Upper lobe of right lung (tissue), 1 donor: ENCODE results near the gene NBAS. TPM values are rescaled to one million over a fixed set of nuclear protein-coding genes. Genes with fewer than 3 reads are reported as not detected.

Source experiments
- ATAC-seq: fragments of 200-7000 bp; cut with Tn5 transposase; one replicate; pipeline ENCODE4 v1.9.1; 2020; ENCODE audit warnings: mild to moderate bottlenecking, moderate library complexity
- DNase-seq: peaks from one replicate; pipeline ENCODE4 v3.0.0-alpha.2; 2020
- H3K27ac ChIP-seq: fragments of 200-600 bp; one replicate; pipeline ENCODE4 v1.8.0; 2022
- H3K27me3 ChIP-seq: fragments of 200-600 bp; one replicate; pipeline ENCODE4 v1.8.0; 2022; ENCODE audit warnings: mild to moderate bottlenecking
- H3K36me3 ChIP-seq: fragments of 200-600 bp; one replicate; pipeline ENCODE4 v1.8.0; 2022
- H3K4me1 ChIP-seq: fragments of 200-600 bp; one replicate; pipeline ENCODE4 v1.8.0; 2022
- H3K4me3 ChIP-seq: fragments of 200-600 bp; one replicate; pipeline ENCODE4 v1.8.0; 2022; ENCODE audit warnings: mild to moderate bottlenecking
- H3K9me3 ChIP-seq: fragments of 200-600 bp; one replicate; pipeline ENCODE4 v1.8.0; 2022
- intact Hi-C: fragments of 100-400 bp; cut with DNase I; formaldehyde crosslinking; loops from one replicate; pipeline ENCODE4 v1.11.0; 2022
- total RNA-seq: library from RNA; stranded (reverse); fragmentation: NEBNext Ultra II Directional; extraction: Animal tissue kit (Norgen Biotek cat#: 25700); gene quantifications from one replicate; pipeline ENCODE4 v1.2.1, GENCODE V29; 2021
- TF ChIP-seq, protein P1 (sequence below): fragments of 200-600 bp; IDR thresholded peaks from one replicate; pipeline ENCODE4 v1.8.0; 2022; ENCODE audit warnings: antibody characterized with exemption
- donor health status: DM: no; HTN: yes; CAD: no; lungs with severe emphysema.

The NBAS gene
- total RNA-seq, 1 donor from 2014 or later, result 38.8 TPM

- DNase-seq (no peak), ATAC-seq (no peak)
- Histone ChIP-seq H3K4me1 (no peaks in the 10 kb centered on the region), H3K27me3 (no peaks in the 10 kb centered on the region), H3K36me3 (peaks cover 20% of the 10 kb centered on the region), H3K27ac (no peak overlapping the region), H3K4me3 (no peak overlapping the region), H3K9me3 (no peaks in the 10 kb centered on the region)
- intact Hi-C loops, result no loop called here
- TF ChIP-seq, protein P1, sequence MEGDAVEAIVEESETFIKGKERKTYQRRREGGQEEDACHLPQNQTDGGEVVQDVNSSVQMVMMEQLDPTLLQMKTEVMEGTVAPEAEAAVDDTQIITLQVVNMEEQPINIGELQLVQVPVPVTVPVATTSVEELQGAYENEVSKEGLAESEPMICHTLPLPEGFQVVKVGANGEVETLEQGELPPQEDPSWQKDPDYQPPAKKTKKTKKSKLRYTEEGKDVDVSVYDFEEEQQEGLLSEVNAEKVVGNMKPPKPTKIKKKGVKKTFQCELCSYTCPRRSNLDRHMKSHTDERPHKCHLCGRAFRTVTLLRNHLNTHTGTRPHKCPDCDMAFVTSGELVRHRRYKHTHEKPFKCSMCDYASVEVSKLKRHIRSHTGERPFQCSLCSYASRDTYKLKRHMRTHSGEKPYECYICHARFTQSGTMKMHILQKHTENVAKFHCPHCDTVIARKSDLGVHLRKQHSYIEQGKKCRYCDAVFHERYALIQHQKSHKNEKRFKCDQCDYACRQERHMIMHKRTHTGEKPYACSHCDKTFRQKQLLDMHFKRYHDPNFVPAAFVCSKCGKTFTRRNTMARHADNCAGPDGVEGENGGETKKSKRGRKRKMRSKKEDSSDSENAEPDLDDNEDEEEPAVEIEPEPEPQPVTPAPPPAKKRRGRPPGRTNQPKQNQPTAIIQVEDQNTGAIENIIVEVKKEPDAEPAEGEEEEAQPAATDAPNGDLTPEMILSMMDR, result no peak
Measured at GRCh38 chr2:15272942-15273341, 288.2 kb downstream of the NBAS start.

DNA sequence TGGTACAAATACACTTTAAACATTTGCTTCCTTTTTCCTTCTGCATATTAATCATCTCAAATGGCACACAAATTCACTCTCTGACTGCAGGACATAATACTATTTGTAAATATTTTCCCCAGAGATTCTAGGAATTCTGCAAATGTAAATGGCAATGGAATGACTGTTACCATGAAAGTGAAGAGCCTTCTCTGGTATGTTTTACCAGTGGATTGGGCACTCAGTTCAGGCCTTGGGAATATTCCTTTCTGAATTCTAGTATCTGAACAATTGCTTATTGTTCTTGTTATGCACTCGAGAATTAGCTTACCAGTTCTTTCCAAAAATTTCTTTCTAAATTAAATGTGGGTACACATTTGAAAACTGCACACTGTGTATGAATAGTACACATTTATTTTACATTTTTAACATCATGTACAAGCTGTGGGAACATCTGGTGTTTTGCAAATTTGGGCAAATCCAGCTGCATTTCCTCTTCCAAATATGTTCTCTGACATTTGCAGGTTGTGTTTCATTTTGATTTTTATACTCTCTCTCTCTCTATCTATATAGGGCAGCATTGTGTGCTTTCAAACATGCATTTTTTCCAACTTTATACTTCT is 289.1 kb downstream of the NBAS start:
- H3K9me3 ChIP-seq, result no peaks in the 10 kb centered on the region
- intact Hi-C loops, result no loop called here
- DNase-seq (no peak), ATAC-seq (no peak)
- H3K36me3 ChIP-seq, result peaks cover 20% of the 10 kb centered on the region
- H3K4me3 ChIP-seq, result no peak overlapping the region
- H3K27me3 ChIP-seq, result no peaks in the 10 kb centered on the region
- no peak overlapping the region for H3K27ac ChIP-seq
- H3K4me1 ChIP-seq, result no peaks in the 10 kb centered on the region
- TF ChIP-seq, protein P1, result no peak

- ATAC-seq (no peak), DNase-seq (no peak)
- Histone ChIP-seq H3K4me1 (no peaks in the 10 kb centered on the region), H3K36me3 (peaks cover 12% of the 10 kb centered on the region), H3K4me3 (no peak overlapping the region), H3K27ac (no peak overlapping the region), H3K27me3 (no peaks in the 10 kb centered on the region), H3K9me3 (no peaks in the 10 kb centered on the region)
- intact Hi-C loops, result no loop called here
- TF ChIP-seq, protein P1, result no peak
Measured at GRCh38 chr2:15271276-15271675, 289.9 kb downstream of the NBAS start.

GRCh38 chr2:15269043-15269442 is 292.1 kb downstream of the NBAS start:
- Histone ChIP-seq H3K27ac (no peak overlapping the region), H3K36me3 (no peaks in the 10 kb centered on the region), H3K4me3 (no peak overlapping the region), H3K4me1 (no peaks in the 10 kb centered on the region), H3K27me3 (no peaks in the 10 kb centered on the region), H3K9me3 (no peaks in the 10 kb centered on the region)
- TF ChIP-seq, protein P1, result no peak
- ATAC-seq (no peak), DNase-seq (no peak)
- intact Hi-C loops, result no loop called here

DNA sequence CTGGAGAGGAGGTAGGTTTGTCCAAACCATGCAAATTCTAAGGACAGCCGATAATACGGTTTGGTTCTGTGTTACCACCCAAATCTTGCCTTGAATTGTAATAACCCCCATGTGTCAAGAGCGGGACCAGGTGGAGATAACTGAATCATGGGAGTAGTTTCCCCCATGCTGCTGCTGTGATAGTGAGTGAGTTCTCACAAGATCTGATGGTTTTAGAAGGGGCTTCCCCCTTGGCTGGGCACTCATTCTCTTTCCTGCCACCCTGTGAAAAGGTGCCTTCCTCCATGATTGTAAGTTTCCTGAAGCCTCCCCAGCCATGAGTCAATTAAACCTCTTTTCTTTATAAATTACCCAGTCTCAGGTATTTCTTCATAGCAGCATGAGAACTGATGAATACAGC is 295.2 kb downstream of the NBAS start:
- Histone ChIP-seq H3K27me3 (no peaks in the 10 kb centered on the region), H3K4me3 (no peak overlapping the region), H3K9me3 (no peaks in the 10 kb centered on the region), H3K4me1 (no peaks in the 10 kb centered on the region), H3K36me3 (no peaks in the 10 kb centered on the region), H3K27ac (no peak overlapping the region)
- intact Hi-C loops, result no loop called here
- ATAC-seq (no peak), DNase-seq (no peak)
- TF ChIP-seq, protein P1, result no peak
